ENCODE results near the gene EFCAB7. TPM values are rescaled to one million over a fixed set of nuclear protein-coding genes. Genes with fewer than 3 reads are reported as not detected.

EFCAB7 gene
- total and polyA plus RNA-seq, 2 of the 13 experiments (the other 11 are each of a cell fraction or from before 2014, with no cell fraction given) = 1.7 to 5.4 TPM

DNA sequence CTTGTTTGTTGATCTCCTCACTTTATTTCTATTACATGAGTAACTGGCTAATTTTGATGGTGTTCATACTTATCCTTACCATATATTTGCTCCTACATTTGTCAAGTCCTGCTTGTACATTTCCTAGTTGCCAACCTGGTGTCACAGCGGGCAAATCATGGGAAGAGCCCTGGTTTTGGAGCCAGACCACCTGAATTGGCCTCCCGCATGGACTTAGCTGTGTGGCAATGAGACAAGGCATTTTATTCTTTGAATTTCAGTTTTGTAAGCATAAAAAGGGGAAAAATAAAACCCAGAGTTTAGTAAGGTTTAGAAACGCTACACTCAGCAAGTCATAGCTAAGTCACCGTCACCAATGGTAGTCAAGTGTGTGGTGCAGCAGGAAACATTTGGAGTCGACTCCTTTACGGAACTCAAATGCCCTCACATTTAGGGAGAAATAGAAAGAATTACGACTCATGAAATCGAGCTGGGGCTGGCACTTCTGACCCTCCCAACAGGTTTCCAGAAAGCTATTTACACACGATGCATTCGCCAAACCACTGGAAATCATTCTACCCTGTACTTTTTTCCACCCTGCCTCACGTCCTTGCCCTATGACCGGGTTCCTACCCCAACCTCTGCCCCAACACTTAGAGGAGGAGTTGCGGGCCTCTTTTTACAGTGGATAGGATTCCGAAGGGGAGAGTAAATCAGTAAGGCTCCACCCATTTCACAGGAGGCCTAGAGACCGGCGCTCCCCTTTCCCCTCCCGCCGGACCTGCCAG, 69.4 kb downstream of the EFCAB7 start (continued):
- TF ChIP-seq, protein P1, sequence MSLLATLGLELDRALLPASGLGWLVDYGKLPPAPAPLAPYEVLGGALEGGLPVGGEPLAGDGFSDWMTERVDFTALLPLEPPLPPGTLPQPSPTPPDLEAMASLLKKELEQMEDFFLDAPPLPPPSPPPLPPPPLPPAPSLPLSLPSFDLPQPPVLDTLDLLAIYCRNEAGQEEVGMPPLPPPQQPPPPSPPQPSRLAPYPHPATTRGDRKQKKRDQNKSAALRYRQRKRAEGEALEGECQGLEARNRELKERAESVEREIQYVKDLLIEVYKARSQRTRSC (CRISPR knock-in tag; IDR thresholded peaks at IDR 0.05; ENCODE audit: low read depth) = no peak
- TF ChIP-seq WIZ (CRISPR knock-in tag; IDR thresholded peaks at IDR 0.05) = 0 out of 2 replicates have a peak, but pooled peaks have one; percentile 22
- no peak for TF ChIP-seq ZNF790 (CRISPR knock-in tag; IDR thresholded peaks at IDR 0.05; ENCODE audit: borderline replicate concordance)
- TF ChIP-seq MAF1 (CRISPR knock-in tag; IDR thresholded peaks at IDR 0.05; ENCODE audit: borderline replicate concordance) = no peak
- no peak for TF ChIP-seq TEAD3 (CRISPR knock-in tag; optimal IDR thresholded peaks at IDR 0.05; ENCODE audit: borderline replicate concordance)
- TF ChIP-seq HDAC1 (CRISPR knock-in tag; IDR thresholded peaks at IDR 0.05) = no peak
- TF ChIP-seq, protein P2, sequence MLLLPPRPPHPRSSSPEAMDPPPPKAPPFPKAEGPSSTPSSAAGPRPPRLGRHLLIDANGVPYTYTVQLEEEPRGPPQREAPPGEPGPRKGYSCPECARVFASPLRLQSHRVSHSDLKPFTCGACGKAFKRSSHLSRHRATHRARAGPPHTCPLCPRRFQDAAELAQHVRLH (CRISPR knock-in tag; IDR thresholded peaks at IDR 0.05; ENCODE audit: borderline replicate concordance, low read depth) = no peak
- no peak for TF ChIP-seq TCF12 (IDR thresholded peaks at IDR 0.05)
- no peak; the same call in 1 of the 2 replicates for TF ChIP-seq TCF12 (CRISPR knock-in tag; IDR thresholded peaks at IDR 0.05)
- no peak for TF ChIP-seq CBX1 (IDR thresholded peaks at IDR 0.05; ENCODE audit: low read depth)
- no peak for TF ChIP-seq SOX6 (IDR thresholded peaks at IDR 0.05)
- TF ChIP-seq SOX6 (CRISPR knock-in tag; IDR thresholded peaks at IDR 0.05) = peak; percentile 47; the same call in 1 of the 2 replicates
- no peak; the same call in 1 of the 2 replicates for TF ChIP-seq BRD4 (CRISPR knock-in tag; IDR thresholded peaks at IDR 0.05)
- TF ChIP-seq ZNF7 (CRISPR knock-in tag; IDR thresholded peaks at IDR 0.05) = no peak
- TF ChIP-seq CEBPG (CRISPR knock-in tag; IDR thresholded peaks at IDR 0.05) = no peak
- TF ChIP-seq ZNF136 (CRISPR knock-in tag; IDR thresholded peaks at IDR 0.05; ENCODE audit: low read depth) = no peak
- TF ChIP-seq, protein P3, sequence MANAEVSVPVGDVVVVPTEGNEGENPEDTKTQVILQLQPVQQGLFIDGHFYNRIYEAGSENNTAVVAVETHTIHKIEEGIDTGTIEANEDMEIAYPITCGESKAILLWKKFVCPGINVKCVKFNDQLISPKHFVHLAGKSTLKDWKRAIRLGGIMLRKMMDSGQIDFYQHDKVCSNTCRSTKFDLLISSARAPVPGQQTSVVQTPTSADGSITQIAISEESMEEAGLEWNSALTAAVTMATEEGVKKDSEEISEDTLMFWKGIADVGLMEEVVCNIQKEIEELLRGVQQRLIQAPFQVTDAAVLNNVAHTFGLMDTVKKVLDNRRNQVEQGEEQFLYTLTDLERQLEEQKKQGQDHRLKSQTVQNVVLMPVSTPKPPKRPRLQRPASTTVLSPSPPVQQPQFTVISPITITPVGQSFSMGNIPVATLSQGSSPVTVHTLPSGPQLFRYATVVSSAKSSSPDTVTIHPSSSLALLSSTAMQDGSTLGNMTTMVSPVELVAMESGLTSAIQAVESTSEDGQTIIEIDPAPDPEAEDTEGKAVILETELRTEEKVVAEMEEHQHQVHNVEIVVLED (CRISPR knock-in tag; IDR thresholded peaks at IDR 0.05; ENCODE audit: borderline replicate concordance) = no peak
- TF ChIP-seq, protein P4, sequence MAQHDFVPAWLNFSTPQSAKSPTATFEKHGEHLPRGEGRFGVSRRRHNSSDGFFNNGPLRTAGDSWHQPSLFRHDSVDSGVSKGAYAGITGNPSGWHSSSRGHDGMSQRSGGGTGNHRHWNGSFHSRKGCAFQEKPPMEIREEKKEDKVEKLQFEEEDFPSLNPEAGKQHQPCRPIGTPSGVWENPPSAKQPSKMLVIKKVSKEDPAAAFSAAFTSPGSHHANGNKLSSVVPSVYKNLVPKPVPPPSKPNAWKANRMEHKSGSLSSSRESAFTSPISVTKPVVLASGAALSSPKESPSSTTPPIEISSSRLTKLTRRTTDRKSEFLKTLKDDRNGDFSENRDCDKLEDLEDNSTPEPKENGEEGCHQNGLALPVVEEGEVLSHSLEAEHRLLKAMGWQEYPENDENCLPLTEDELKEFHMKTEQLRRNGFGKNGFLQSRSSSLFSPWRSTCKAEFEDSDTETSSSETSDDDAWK (CRISPR knock-in tag; IDR thresholded peaks at IDR 0.05) = no peak
- no peak for TF ChIP-seq MAFG (CRISPR knock-in tag; IDR thresholded peaks at IDR 0.05)
- TF ChIP-seq NAIF1 (CRISPR knock-in tag; IDR thresholded peaks at IDR 0.05; ENCODE audit: borderline replicate concordance) = no peak
- TF ChIP-seq PHF21A (CRISPR knock-in tag; IDR thresholded peaks at IDR 0.05) = peak; percentile 41; the same call in 1 of the 2 replicates
- TF ChIP-seq, protein P5, sequence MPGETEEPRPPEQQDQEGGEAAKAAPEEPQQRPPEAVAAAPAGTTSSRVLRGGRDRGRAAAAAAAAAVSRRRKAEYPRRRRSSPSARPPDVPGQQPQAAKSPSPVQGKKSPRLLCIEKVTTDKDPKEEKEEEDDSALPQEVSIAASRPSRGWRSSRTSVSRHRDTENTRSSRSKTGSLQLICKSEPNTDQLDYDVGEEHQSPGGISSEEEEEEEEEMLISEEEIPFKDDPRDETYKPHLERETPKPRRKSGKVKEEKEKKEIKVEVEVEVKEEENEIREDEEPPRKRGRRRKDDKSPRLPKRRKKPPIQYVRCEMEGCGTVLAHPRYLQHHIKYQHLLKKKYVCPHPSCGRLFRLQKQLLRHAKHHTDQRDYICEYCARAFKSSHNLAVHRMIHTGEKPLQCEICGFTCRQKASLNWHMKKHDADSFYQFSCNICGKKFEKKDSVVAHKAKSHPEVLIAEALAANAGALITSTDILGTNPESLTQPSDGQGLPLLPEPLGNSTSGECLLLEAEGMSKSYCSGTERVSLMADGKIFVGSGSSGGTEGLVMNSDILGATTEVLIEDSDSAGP (CRISPR knock-in tag; IDR thresholded peaks at IDR 0.05; ENCODE audit: borderline replicate concordance) = no peak
- no peak for TF ChIP-seq ZNF546 (CRISPR knock-in tag; conservative IDR thresholded peaks at IDR 0.05)
- no peak for TF ChIP-seq SYNCRIP (IDR thresholded peaks at IDR 0.05; ENCODE audit: insufficient read depth, low read depth, low read length)
